Endodermal cell (in vitro differentiated cells): ENCODE measurements around the gene TMEM266. TPM values are rescaled to one million over a fixed set of nuclear protein-coding genes. Genes with fewer than 3 reads are reported as not detected.
"Not testable (repeated sequence)": the region's sequence is repeated elsewhere in the genome, so short reads cannot be mapped to it uniquely, and the experiment has no call there.

Source experiments
- DNase-seq: peaks from one replicate; pipeline ENCODE4 v3.0.0-alpha.2; 2017
- H3K27ac ChIP-seq: 2 replicates; pipeline ENCODE4 v1.5.1; 2013; ENCODE audit warnings: mild to moderate bottlenecking, low read depth, low read length, moderate library complexity
- H3K27me3 ChIP-seq: 2 replicates; pipeline ENCODE4 v1.6.1; 2013; ENCODE audit warnings: mild to moderate bottlenecking, low read length, moderate library complexity; ENCODE audit not compliant: insufficient read depth, control insufficient read depth, poor library complexity, severe bottlenecking
- H3K36me3 ChIP-seq: 2 replicates; pipeline ENCODE4 v1.7.0; 2013; ENCODE audit warnings: mild to moderate bottlenecking, low read length, moderate library complexity; ENCODE audit not compliant: control insufficient read depth, insufficient read depth
- H3K4me1 ChIP-seq: one replicate; pipeline ENCODE4 v1.7.0; 2013; ENCODE audit warnings: low read length; ENCODE audit not compliant: control insufficient read depth, insufficient read depth
- H3K4me3 ChIP-seq: 2 replicates; pipeline ENCODE4 v1.5.1; 2013; ENCODE audit warnings: mild to moderate bottlenecking, low read length, moderate library complexity
- H3K9ac ChIP-seq: 2 replicates; pipeline ENCODE4 v1.6.1; 2013; ENCODE audit warnings: mild to moderate bottlenecking, low read length, moderate library complexity; ENCODE audit not compliant: poor library complexity, severe bottlenecking; ENCODE audit errors: extremely low read depth
- H3K9me3 ChIP-seq: 2 replicates; pipeline ENCODE4 v1.6.1; 2013; ENCODE audit warnings: mild to moderate bottlenecking, low read length, moderate library complexity; ENCODE audit not compliant: control insufficient read depth
- H3K27ac Mint-ChIP-seq: 2 replicates; pipeline ENCODE4 v1.8.0; 2020; ENCODE audit warnings: mixed read lengths
- H3K27me3 Mint-ChIP-seq: 2 replicates; pipeline ENCODE4 v1.8.0; 2021; ENCODE audit warnings: mild to moderate bottlenecking, mixed read lengths; ENCODE audit not compliant: insufficient read depth
- H3K36me3 Mint-ChIP-seq: 2 replicates; pipeline ENCODE4 v1.8.0; 2020; ENCODE audit warnings: low read depth, mixed read lengths
- H3K4me1 Mint-ChIP-seq: 2 replicates; pipeline ENCODE4 v1.8.0; 2020; ENCODE audit warnings: mixed read lengths
- H3K4me3 Mint-ChIP-seq: 2 replicates; pipeline ENCODE4 v1.8.0; 2020; ENCODE audit warnings: mild to moderate bottlenecking, moderate library complexity, mixed read lengths
- H3K9me3 Mint-ChIP-seq: 2 replicates; pipeline ENCODE4 v1.8.0; 2020; ENCODE audit warnings: mild to moderate bottlenecking, mixed read lengths
- WGBS, 2 experiments: methylation state at CpG; one replicate each; pipeline versions ENCODE4 v1.1.5 to v1.1.7; 2013; ENCODE audit warnings: missing lambda C conversion rate in 2 of 2, mixed read lengths in 1 of 2; ENCODE audit not compliant: insufficient coverage in 1 of 2, insufficient read length in 1 of 2; 5-methylcytosine and 5-hydroxymethylcytosine counted together
- total RNA-seq, 2 donors: library from RNA; stranded (reverse); fragmentation: NEBNext Ultra II Directional in 1 of 2; extraction: Animal tissue kit (Norgen Biotek cat#: 25700) in 1 of 2; gene quantifications; 2 replicates in 1 of 2; 3 replicates in 1 of 2; pipeline ENCODE4 v1.2.1, GENCODE V29; 2021
- TF ChIP-seq, protein P1 (sequence below): fragments of 200-600 bp; sonication (generic); conservative IDR thresholded peaks from 2 replicates; pipeline ENCODE4 v1.5.0; 2021; ENCODE audit warnings: antibody characterized with exemption, mild to moderate bottlenecking

Gene TMEM266
- total RNA-seq, 2 donors from 2014 or later, result 1.8 to 2.0 TPM

DNA sequence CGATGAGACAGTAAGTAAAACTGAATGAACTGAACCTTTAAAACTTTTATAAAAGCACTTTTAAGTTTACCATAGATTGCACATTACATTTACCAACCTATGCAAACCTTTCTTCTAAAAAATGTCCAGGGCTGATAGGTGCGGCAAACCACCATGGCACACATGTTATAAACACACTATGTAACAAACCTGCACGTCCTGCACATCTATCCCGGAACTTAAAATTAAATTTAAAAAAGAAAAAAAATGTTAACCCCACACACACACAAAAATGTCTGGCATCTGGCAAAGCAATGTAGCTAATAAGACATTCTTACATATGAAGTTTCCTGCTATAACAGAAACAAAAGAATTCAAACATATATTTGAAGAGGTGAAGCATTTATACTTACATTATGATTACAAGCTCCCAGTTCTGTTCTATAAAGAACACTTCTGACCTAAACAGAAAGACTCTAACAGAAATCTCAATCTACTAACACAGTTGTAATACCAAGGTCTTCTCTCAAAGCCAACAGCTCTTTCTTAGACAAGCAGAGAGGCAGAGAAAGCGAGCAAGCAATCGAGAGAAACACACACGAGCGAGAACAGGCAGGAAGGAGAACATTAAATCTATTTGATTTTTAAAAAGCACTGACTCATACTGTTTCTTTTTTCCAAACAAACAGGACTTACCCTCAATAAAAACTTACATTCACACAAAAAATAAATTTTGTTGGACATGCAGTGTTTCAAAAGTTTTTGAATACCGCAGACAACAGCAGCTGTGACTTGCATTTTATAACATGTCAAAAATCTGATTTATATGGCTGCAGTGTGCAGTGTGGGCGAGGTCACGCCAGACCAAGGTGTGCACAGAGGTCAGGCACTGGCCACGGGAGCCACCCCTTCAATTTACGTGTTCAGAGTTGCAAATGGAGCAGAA, 47.9 kb upstream of the TMEM266 start, which contains the start of gene NRG4:
TSS of gene NRG4 (minus strand) at position 798 of the 925 bp plus-strand sequence. CDS start 1,194 bp downstream, outside the sequence.
- Histone ChIP-seq H3K27me3 (no peaks in the 10 kb centered on the region), H3K4me3 (no peak within 1 kb of the TSS), H3K9ac (no peak within 1 kb of the TSS), H3K27ac (no peak within 1 kb of the TSS), H3K9me3 (peaks cover 5% of the 10 kb centered on the region), H3K36me3 (no peaks in the 10 kb centered on the region), H3K4me1 (no peaks in the 10 kb centered on the region)
- Mint-ChIP-seq H3K36me3 (peaks cover 2% of the 10 kb centered on the region), H3K27me3 (peaks cover 1% of the 10 kb centered on the region), H3K4me1 (peaks cover 10% of the 10 kb centered on the region), H3K27ac (peak within 1 kb of the TSS; percentile 26), H3K9me3 (peaks cover 27% of the 10 kb centered on the region), H3K4me3 (no peak within 1 kb of the TSS)
- 90 to 91% methylated on average over 9 to 13 of the region's 13 CpGs for WGBS, 2 experiments
- TF ChIP-seq, protein P1, sequence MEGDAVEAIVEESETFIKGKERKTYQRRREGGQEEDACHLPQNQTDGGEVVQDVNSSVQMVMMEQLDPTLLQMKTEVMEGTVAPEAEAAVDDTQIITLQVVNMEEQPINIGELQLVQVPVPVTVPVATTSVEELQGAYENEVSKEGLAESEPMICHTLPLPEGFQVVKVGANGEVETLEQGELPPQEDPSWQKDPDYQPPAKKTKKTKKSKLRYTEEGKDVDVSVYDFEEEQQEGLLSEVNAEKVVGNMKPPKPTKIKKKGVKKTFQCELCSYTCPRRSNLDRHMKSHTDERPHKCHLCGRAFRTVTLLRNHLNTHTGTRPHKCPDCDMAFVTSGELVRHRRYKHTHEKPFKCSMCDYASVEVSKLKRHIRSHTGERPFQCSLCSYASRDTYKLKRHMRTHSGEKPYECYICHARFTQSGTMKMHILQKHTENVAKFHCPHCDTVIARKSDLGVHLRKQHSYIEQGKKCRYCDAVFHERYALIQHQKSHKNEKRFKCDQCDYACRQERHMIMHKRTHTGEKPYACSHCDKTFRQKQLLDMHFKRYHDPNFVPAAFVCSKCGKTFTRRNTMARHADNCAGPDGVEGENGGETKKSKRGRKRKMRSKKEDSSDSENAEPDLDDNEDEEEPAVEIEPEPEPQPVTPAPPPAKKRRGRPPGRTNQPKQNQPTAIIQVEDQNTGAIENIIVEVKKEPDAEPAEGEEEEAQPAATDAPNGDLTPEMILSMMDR, result no peak
- DNase-seq, result no peak

DNA sequence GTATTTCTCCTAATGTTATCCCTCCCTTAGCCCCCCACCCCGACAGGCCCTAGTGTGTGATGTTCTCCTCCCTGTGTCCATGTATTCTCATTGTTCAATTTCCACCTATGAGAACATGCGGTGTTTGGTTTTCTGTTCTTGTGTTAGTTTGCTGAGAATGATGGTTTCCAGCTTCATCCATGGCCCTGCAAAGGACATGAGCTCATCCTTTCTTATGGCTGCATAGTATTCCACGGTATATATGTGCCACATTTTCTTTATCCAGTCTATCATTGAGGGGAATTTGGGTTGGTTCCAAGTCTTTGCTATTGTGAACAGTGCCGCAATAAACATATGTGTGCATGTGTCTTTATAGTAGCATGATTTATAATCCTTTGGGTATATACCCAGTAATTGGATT, 46.3 kb upstream of the TMEM266 start:
- H3K27me3 ChIP-seq, H3K4me3 Mint-ChIP-seq, H3K4me3 ChIP-seq, H3K27ac Mint-ChIP-seq, H3K27me3 Mint-ChIP-seq, DNase-seq, H3K9ac ChIP-seq, H3K4me1 ChIP-seq, H3K27ac ChIP-seq, H3K36me3 Mint-ChIP-seq, H3K36me3 ChIP-seq, H3K4me1 Mint-ChIP-seq: not testable (repeated sequence)
- WGBS, 2 experiments, result 94 to 100% methylated on average over 1 to 4 of the region's 4 CpGs
- peaks cover 37% of the 10 kb centered on the region for H3K9me3 Mint-ChIP-seq
- peaks cover 14% of the 10 kb centered on the region for H3K9me3 ChIP-seq

DNA sequence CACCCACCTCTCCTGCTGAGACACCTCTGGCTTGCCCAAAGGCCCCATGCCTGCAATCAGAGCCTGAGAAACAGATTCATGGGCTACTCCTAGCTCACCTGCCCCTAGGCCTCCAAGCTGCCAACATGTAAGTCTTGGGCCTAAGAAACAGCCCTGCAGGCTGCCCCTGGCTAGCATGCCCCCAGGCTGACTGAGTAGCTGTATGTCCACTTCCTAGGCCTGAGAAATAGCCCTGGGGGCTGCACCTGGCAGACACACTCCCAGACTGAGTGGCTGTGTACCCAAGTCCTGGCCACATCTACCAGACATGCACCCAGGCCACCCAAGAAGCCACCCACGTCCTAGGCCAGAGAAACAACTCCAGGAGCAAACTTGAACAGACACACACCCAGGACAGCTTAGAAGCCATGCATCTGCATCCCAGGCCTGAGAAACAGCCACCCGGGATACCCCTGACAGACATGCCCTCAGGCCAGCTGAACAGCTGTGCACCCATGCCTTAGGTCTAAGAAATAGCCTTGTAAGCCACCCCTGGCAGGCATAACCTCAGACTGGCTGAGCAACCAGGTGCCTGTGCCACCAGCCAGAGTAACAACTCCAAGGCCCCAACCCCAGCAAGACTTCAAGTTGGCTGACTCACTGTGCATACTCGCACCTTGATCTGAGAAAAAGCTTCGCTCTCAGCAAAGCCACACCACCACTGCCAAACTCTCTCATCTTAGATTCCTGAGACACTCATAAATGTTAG, 35.6 kb upstream of the TMEM266 start:
- H3K36me3 Mint-ChIP-seq, result peaks cover 6% of the 10 kb centered on the region
- H3K4me3 Mint-ChIP-seq, result no peak overlapping the region

More for the DNA sequence above, 35.6 kb upstream of the TMEM266 start:
- Mint-ChIP-seq H3K27me3 (no peaks in the 10 kb centered on the region), H3K4me1 (peaks cover 3% of the 10 kb centered on the region), H3K27ac (no peak overlapping the region), H3K9me3 (peaks cover 36% of the 10 kb centered on the region)
- Histone ChIP-seq H3K4me1 (no peaks in the 10 kb centered on the region), H3K9ac (no peak overlapping the region), H3K9me3 (peaks cover 32% of the 10 kb centered on the region), H3K4me3 (no peak overlapping the region), H3K27ac (no peak overlapping the region), H3K36me3 (no peaks in the 10 kb centered on the region), H3K27me3 (no peaks in the 10 kb centered on the region)
- no peak for DNase-seq
- TF ChIP-seq, protein P1, result no peak
- WGBS, 2 experiments, result 89 to 90% methylated on average over 1 to 4 of the region's 4 CpGs
